ENCODE results near the gene NRXN3.

NRXN3 gene

DNA sequence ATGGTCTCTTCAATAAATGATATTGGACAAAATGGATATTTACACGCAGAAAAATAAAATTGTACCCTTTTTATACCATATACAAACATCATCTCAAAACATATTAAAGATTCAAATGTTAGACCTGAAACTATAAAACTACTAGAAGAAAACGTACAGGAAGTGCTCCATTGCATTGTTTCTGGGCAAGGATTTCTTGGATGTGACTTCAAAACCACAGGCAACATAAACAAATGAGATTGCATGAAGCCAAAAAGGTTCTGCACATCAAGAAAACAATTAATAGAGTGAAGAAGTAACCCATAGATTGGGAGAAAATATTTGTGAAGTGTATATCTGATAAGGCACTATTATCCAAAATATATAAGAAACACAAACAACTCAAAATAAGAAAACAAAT, 812.4 kb downstream of the NRXN3 start:
- Histone ChIP-seq H3K27ac (no peak overlapping the region), H3K4me3 (no peak overlapping the region), H3K9me3 (replicated peaks in 1 of 11) (peaks cover 0 to 11% (median 7%) of the 10 kb centered on the region in 11 experiments; a peak in 8 of 22 replicates), H3K9ac (no peak overlapping the region), H3K27me3 (no peaks in the 10 kb centered on the region), H3K36me3 (no peaks in the 10 kb centered on the region), H4K20me1 (no peaks in the 10 kb centered on the region), H3K4me2 (no peak overlapping the region), H3K4me1 (no peaks in the 10 kb centered on the region)
- no peak for TF ChIP-seq Cebpa-rat (IDR thresholded peaks at IDR 0.05)

DNA sequence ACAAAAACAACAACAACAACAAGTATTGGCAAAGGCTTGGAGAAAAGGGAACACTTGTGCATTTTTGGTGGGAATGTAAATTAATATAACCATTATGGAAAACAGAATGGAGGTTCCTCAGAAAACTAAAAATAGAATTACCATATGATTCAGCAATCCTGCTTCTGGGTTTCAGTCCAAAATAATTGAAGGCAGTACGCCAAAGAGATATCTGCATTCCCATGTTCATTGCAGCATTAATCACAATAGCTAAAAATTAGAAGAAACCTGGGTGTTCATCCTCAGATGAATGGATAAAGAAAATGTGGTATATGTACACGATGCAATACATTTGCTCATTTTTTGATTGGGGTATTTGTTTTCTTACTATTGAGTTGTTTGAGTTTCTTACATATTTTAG, 813.0 kb downstream of the NRXN3 start:
- H3K27me3 ChIP-seq, result no peaks in the 10 kb centered on the region
- no peak for TF ChIP-seq Cebpa-rat (IDR thresholded peaks at IDR 0.05)
- H3K36me3 ChIP-seq, result no peaks in the 10 kb centered on the region
- no peak overlapping the region for H3K9ac ChIP-seq
- no peak overlapping the region for H3K4me2 ChIP-seq
- H3K4me1 ChIP-seq, result no peaks in the 10 kb centered on the region
- H3K9me3 ChIP-seq (replicated peaks in 1 of 11), result peaks cover 0 to 11% (median 7%) of the 10 kb centered on the region in 11 experiments; a peak in 8 of 22 replicates
- no peak overlapping the region for H3K4me3 ChIP-seq
- no peaks in the 10 kb centered on the region for H4K20me1 ChIP-seq
- no peak overlapping the region for H3K27ac ChIP-seq

DNA sequence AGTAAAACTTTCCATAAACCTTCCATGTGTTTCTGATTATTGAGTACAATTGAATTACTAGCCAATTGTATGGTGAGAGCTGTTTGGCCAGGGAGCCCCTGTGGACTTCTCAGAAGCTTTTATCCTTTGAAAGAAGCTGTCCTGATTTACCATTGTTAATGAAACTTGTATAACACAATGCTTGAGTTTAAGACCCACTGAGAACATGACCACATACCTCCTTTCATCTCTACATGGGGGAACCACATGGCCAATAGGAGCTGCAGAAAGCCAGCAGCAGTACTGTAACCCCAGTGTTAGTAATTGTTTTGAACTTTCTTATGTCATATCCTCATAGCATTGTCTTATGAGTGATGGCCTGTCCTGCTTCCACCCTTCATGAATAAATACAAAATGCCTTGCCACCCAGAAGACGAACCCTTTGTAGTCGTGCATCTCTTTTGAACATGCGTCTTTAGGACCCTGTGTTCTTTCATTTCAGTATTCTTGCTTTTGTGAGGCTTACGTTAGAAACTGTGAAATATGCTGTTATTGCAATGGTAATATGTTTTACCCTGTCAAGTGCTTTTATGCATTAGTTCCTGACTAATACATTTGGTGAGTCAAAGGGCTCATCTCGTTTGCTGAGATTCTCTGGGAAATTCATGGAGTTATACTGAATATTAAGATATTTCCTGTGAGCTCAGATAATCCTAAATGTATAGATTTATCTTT, 815.7 kb downstream of the NRXN3 start:
- Histone ChIP-seq H3K4me2 (no peak overlapping the region), H3K27ac (no peak overlapping the region), H3K36me3 (no peaks in the 10 kb centered on the region), H3K4me1 (no peaks in the 10 kb centered on the region), H3K9me3 (replicated peaks in 1 of 11) (no peaks in the 10 kb centered on the region), H3K4me3 (no peak overlapping the region), H4K20me1 (no peaks in the 10 kb centered on the region), H3K9ac (no peak overlapping the region), H3K27me3 (no peaks in the 10 kb centered on the region)
- TF ChIP-seq Cebpa-rat (IDR thresholded peaks at IDR 0.05), result no peak

DNA sequence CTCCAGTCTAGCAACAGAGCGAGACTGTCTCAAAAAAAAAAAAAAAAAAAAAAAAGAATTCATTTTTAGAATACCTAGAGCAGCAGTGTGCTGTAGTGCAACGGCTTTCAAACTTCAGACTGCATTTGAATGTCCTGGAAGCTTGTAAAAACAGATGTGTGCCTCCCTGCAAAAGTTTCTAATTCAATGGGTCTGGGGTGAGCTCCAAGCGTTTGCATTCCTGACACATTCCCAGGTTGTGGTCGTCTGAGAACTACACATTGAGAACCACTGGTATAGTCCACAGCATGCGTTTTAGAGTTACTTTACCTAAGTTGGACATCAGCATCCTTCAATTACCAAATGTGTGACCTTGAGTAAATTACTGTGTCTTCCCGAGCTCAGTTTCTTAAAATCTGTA, 816.8 kb downstream of the NRXN3 start:
- Histone ChIP-seq H3K27me3 (no peaks in the 10 kb centered on the region), H3K36me3 (no peaks in the 10 kb centered on the region), H3K4me3 (no peak overlapping the region)

DNA sequence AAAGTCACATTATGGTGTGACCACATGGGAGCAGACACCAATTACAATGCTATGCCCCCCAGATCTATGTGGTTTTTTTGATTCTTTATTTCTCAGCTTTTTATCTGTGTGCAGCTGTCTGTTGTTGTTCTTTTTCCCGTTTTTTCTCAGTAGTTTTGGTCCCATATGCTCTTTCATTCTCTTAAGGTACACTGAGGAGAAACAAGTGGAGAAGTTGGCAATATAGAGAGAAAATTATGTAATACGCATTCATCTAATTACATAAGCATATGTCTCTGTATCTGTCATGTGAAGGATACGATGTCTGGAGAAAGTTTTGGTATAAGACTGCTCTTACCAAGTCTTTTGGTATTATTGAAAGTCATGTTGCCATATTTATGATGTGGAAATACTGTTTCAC, 819.0 kb downstream of the NRXN3 start:
- H3K27me3 ChIP-seq, result no peaks in the 10 kb centered on the region
- H3K4me3 ChIP-seq, result no peak overlapping the region
- no peaks in the 10 kb centered on the region for H4K20me1 ChIP-seq
- no peaks in the 10 kb centered on the region for H3K9me3 ChIP-seq (replicated peaks in 1 of 11)
- H3K4me2 ChIP-seq, result no peak overlapping the region
- no peak overlapping the region for H3K9ac ChIP-seq
- H3K36me3 ChIP-seq, result no peaks in the 10 kb centered on the region
- no peaks in the 10 kb centered on the region for H3K4me1 ChIP-seq
- H3K27ac ChIP-seq, result no peak overlapping the region
- no peak for TF ChIP-seq Cebpa-rat (IDR thresholded peaks at IDR 0.05)

More for the DNA sequence above, 816.8 kb downstream of the NRXN3 start:
- TF ChIP-seq Cebpa-rat (IDR thresholded peaks at IDR 0.05), result no peak
- Histone ChIP-seq H4K20me1 (no peaks in the 10 kb centered on the region), H3K9ac (no peak overlapping the region), H3K9me3 (replicated peaks in 1 of 11) (no peaks in the 10 kb centered on the region), H3K27ac (no peak overlapping the region), H3K4me1 (no peaks in the 10 kb centered on the region), H3K4me2 (no peak overlapping the region)

DNA sequence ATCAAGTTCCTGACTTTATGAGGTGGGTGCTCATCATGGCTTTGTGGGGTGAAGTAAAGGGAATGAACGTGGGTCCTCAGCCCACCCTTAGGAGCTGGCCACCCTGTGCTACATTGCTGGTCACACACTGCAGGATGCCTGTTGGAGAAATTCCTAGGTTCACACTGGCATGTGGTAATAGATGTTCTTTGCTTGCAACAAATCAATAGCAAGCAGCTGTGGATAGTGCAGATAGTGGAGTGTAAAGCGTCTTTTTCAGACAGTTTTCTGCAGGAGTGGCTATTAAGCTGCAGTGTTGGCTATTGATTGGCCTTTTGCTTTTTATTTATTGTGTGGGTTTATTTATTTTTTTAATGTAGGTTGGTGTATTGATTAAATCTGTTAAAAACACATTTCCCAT, 822.7 kb downstream of the NRXN3 start:
- H3K4me2 ChIP-seq, result no peak overlapping the region
- no peak overlapping the region for H3K9ac ChIP-seq
- H3K36me3 ChIP-seq, result no peaks in the 10 kb centered on the region
- H3K27ac ChIP-seq, result no peak overlapping the region
- H3K4me1 ChIP-seq, result no peaks in the 10 kb centered on the region
- H4K20me1 ChIP-seq, result no peaks in the 10 kb centered on the region
- no peaks in the 10 kb centered on the region for H3K9me3 ChIP-seq (replicated peaks in 1 of 11)
- TF ChIP-seq Cebpa-rat (IDR thresholded peaks at IDR 0.05), result no peak
- no peak overlapping the region for H3K4me3 ChIP-seq
- H3K27me3 ChIP-seq, result no peaks in the 10 kb centered on the region

DNA sequence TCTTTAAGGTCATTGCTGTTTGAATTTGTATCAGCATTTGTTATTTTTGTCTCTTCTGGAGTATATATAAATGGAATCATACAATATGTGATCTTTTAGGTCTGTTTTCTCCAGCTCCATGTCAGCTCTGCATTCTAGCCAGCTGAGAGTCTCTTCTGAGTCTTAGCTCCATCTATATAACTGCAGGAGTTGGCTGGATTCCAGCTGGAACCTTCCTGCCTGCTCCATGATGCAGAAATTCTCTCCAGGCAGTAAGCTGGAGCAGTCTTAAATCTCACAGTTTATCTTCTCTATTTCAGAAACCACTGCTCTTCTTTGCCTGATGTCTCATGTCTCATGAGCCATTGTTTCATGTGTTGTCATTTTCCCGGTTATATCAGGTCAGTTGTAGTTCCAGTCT, 827.6 kb downstream of the NRXN3 start:
- no peaks in the 10 kb centered on the region for H3K9me3 ChIP-seq (replicated peaks in 1 of 11)
- no peak overlapping the region for H3K4me3 ChIP-seq
- no peak for TF ChIP-seq Cebpa-rat (IDR thresholded peaks at IDR 0.05)
- H3K27ac ChIP-seq, result no peak overlapping the region
- no peak overlapping the region for H3K9ac ChIP-seq
- no peaks in the 10 kb centered on the region for H3K27me3 ChIP-seq
- no peaks in the 10 kb centered on the region for H3K4me1 ChIP-seq
- H4K20me1 ChIP-seq, result no peaks in the 10 kb centered on the region
- no peaks in the 10 kb centered on the region for H3K36me3 ChIP-seq
- H3K4me2 ChIP-seq, result no peak overlapping the region

DNA sequence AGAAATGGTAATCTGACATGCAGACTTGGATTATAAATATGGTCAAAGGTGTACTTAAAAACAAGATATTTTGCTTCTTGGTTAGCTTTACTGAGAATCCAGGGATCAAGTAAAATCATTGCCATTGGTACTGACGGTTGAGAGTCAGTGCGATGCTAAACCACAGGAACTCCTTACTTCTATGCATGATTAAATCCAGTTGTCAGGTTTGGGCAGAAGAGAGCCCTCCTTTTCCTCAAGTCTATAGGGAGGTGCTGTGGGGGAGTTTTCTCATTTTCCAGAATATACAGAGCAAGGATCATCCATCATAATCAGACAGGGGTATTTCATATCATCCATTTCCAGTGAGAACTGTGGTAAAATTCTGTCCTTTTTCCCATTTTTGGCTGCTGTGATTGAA, 839.1 kb downstream of the NRXN3 start:
- Histone ChIP-seq H3K4me3 (no peak overlapping the region), H3K27ac (no peak overlapping the region), H3K36me3 (no peaks in the 10 kb centered on the region), H3K27me3 (no peaks in the 10 kb centered on the region), H3K9me3 (replicated peaks in 1 of 11) (no peaks in the 10 kb centered on the region; a peak in 1 of 22 replicates), H3K4me1 (peaks cover 0 to 14% (median 8%) of the 10 kb centered on the region in 10 experiments; a peak in 11 of 20 replicates), H3K9ac (no peak overlapping the region), H4K20me1 (no peaks in the 10 kb centered on the region), H3K4me2 (peak overlapping the region in 7 of 11 experiments; percentile 27 to 51 (median 36); a peak in 13 of 22 replicates)
- TF ChIP-seq Cebpa-rat (IDR thresholded peaks at IDR 0.05), result no peak

DNA sequence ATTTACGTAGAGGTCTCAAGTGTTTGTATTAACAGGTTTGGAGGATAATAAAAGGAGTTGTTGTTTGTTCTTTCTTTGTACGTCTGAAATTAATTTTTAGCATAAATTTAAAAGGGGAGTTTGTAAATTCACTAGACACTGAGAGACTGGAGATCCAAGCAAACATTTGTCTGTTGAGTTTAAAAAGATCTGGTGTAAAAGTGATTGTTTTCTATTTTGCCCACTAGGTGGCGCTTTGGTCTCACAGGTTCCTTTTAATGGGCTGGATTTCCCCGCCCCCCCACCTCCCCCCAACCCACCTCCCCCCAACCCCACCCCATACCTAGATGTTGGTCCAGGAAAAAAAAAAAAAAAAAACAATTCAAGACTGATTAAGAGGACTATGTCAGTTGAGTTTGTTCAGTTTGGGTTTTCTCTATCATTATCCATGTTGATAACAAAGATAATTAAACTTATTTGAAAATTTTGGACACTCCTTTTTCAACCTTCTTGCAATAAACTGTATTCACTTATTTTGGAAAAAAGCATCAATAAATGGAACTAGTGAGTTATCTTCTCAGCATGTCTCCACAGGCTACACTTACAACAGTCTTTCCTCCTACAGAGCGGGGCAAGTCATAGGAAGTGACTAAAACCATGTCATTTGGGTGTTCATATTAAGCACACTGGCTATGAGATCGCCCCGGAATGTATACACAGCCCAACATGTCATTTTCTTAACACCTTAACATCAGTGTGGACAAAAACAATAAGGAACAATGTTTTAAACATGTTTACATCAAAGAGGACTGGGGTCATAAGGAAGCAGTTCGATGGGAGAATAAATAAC, 841.1 kb downstream of the NRXN3 start:
- H3K9ac ChIP-seq, result no peak overlapping the region
- no peak overlapping the region for H3K27ac ChIP-seq
- no peaks in the 10 kb centered on the region for H3K36me3 ChIP-seq
- H3K9me3 ChIP-seq (replicated peaks in 1 of 11), result peaks cover 0 to 5% (median 0%) of the 10 kb centered on the region in 11 experiments; a peak in 2 of 22 replicates
- no peak overlapping the region for H3K4me3 ChIP-seq
- H3K27me3 ChIP-seq, result no peaks in the 10 kb centered on the region
- H3K4me2 ChIP-seq, result no peak overlapping the region
- TF ChIP-seq Cebpa-rat (IDR thresholded peaks at IDR 0.05), result no peak
- no peaks in the 10 kb centered on the region for H4K20me1 ChIP-seq
- peaks cover 0 to 14% (median 8%) of the 10 kb centered on the region in 10 experiments; a peak in 11 of 20 replicates for H3K4me1 ChIP-seq

DNA sequence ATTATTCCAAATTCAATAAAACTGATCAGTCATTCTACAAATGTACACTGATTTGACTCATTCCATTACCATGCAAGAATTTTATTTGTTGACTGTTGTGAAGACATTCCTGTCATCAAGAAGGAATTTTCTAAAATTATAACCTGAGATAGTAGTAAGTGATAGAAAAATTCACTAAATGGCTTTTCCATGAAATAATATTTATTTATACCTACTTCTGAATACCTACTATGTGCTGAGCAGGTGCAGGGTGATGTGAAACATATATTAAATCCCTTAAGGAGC, 841.7 kb downstream of the NRXN3 start:
- Histone ChIP-seq H3K9me3 (replicated peaks in 1 of 11) (peaks cover 0 to 5% (median 0%) of the 10 kb centered on the region in 11 experiments; a peak in 2 of 22 replicates), H3K27ac (no peak overlapping the region), H3K4me1 (peaks cover 0 to 14% (median 8%) of the 10 kb centered on the region in 10 experiments; a peak in 11 of 20 replicates), H3K9ac (no peak overlapping the region), H3K4me3 (no peak overlapping the region), H4K20me1 (no peaks in the 10 kb centered on the region), H3K36me3 (no peaks in the 10 kb centered on the region), H3K27me3 (no peaks in the 10 kb centered on the region), H3K4me2 (no peak overlapping the region)
- no peak for TF ChIP-seq Cebpa-rat (IDR thresholded peaks at IDR 0.05)

Data from BLaER1 treated with 17β-estradiol and CSF1 and Interleukin-3, amounts not matched to agents 10 nM and 100 nM (cell line).